Small intestine (tissue), 7 donors: ENCODE results near the gene TNFRSF18. TPM values are rescaled to one million over a fixed set of nuclear protein-coding genes. Genes with fewer than 3 reads are reported as not detected.

Experiments used
- DNase-seq, 2 donors: peaks; one replicate each; pipeline versions ENCODE4 v3.0.0 to v3.0.0-alpha.2; 2013
- FAIRE-seq: peaks from 2 replicates; lab custom pipeline; 2012; peaks lifted over from hg19 to GRCh38; lab: Jason Lieb, UNC
- H3K27ac ChIP-seq, 3 donors: one replicate each; pipeline ENCODE4 v1.5.1; 2013; ENCODE audit warnings: low read length in 2 of 3, mild to moderate bottlenecking in 2 of 3, control low read depth in 1 of 3, inconsistent platforms in 1 of 3, low read depth in 1 of 3, moderate library complexity in 1 of 3
- H3K27me3 ChIP-seq, 3 donors: one replicate each; pipeline ENCODE4 v1.6.1; 2013; ENCODE audit warnings: low read length in 3 of 3, inconsistent platforms in 1 of 3; ENCODE audit not compliant: control insufficient read depth in 3 of 3, insufficient read depth in 3 of 3
- H3K36me3 ChIP-seq, 3 donors: one replicate each; pipeline ENCODE4 v1.6.1; 2013; ENCODE audit warnings: low read length in 3 of 3, inconsistent platforms in 1 of 3, low read depth in 1 of 3, mild to moderate bottlenecking in 1 of 3, moderate library complexity in 1 of 3; ENCODE audit not compliant: control insufficient read depth in 3 of 3, insufficient read depth in 2 of 3
- H3K4me1 ChIP-seq, 3 donors: one replicate each; pipeline ENCODE4 v1.6.1; 2013; ENCODE audit warnings: low read length in 2 of 3, inconsistent platforms in 1 of 3, low read depth in 1 of 3, mild to moderate bottlenecking in 1 of 3, moderate library complexity in 1 of 3; ENCODE audit not compliant: control insufficient read depth in 3 of 3, insufficient read depth in 2 of 3
- H3K4me3 ChIP-seq, 3 donors: one replicate each; pipeline ENCODE4 v1.5.1; 2013; ENCODE audit warnings: low read length in 3 of 3, control low read depth in 1 of 3, inconsistent platforms in 1 of 3, low read depth in 1 of 3, mild to moderate bottlenecking in 1 of 3, moderate library complexity in 1 of 3
- H3K9me3 ChIP-seq, 2 donors: one replicate each; pipeline ENCODE4 v1.6.1; 2013; ENCODE audit warnings: low read depth in 1 of 2, low read length in 1 of 2; ENCODE audit not compliant: control insufficient read depth in 2 of 2, insufficient read depth in 1 of 2
- WGBS, 3 donors: extraction: QIAGEN DNeasy Blood & Tissue Kit; methylation state at CpG; one replicate each; pipeline ENCODE4 v1.1.7; 2013; 5-methylcytosine and 5-hydroxymethylcytosine counted together
- polyA plus RNA-seq, 4 donors: library from polyadenylated mRNA; stranded (reverse) in 3 of 4; unstranded in 1 of 4; fragments of 200-250 nt in 3 of 4; fragments of 120-200 nt in 1 of 4; gene quantifications; one replicate each; pipeline versions ENCODE4 v1.2.1 to v1.2.3, GENCODE V29; 2013
- donor health status: healthy with polysubstance abuse.
- donor health status: control.
- donor health status: control.
- donor health status: Bipolar disorder and iron deficiency.
- donor health status: healthy.

The TNFRSF18 gene
- polyA plus RNA-seq, 4 donors = 0.47 to 5.9 (median 1.8) TPM; not detected in 1

DNA sequence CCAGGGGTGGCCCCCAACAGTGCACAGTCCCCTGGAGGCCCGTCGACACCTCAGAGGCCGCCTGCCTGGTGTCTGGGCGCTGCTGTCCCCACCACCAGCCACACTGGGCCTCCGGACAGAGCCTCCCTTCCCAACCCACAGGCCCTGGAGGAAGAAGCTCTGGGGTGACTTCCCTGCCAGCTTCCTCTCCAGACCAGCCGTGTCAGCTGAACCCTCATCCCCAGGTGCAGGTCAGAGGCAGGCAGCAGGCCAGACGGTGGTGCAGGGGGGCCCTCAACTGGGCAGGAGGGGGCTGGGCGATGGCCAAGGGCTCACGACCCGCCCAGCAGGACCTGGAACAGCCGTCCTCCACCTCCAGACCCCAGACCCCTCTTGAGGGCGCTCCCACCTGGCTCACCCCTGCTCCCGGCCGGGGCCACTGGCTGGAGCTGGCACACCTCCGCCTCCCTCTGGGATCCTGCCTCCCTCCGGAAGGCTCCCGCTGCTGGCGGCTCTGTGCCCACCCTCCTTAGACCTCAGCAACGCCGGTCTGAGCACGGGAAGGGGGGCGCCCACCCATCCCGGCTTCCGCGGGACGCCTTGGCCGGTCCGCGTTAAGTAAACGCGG is 520 bp downstream of the TNFRSF18 start:
- Histone ChIP-seq H3K4me3 (peak overlapping the region in 1 of 3 donors; percentile 14), H3K4me1 (peaks cover 0 to 6% (median 5%) of the 10 kb centered on the region in 3 donors), H3K9me3 (no peaks in the 10 kb centered on the region), H3K36me3 (no peaks in the 10 kb centered on the region), H3K27ac (peak overlapping the region in 1 of 3 donors; percentile 2), H3K27me3 (peaks cover 0 to 53% (median 14%) of the 10 kb centered on the region in 3 donors)
- 22 to 28% (median 25%) methylated on average over 26 to 31 of the region's 31 CpGs for WGBS, 3 donors
- DNase-seq (no peak), FAIRE-seq (no peak)

DNA sequence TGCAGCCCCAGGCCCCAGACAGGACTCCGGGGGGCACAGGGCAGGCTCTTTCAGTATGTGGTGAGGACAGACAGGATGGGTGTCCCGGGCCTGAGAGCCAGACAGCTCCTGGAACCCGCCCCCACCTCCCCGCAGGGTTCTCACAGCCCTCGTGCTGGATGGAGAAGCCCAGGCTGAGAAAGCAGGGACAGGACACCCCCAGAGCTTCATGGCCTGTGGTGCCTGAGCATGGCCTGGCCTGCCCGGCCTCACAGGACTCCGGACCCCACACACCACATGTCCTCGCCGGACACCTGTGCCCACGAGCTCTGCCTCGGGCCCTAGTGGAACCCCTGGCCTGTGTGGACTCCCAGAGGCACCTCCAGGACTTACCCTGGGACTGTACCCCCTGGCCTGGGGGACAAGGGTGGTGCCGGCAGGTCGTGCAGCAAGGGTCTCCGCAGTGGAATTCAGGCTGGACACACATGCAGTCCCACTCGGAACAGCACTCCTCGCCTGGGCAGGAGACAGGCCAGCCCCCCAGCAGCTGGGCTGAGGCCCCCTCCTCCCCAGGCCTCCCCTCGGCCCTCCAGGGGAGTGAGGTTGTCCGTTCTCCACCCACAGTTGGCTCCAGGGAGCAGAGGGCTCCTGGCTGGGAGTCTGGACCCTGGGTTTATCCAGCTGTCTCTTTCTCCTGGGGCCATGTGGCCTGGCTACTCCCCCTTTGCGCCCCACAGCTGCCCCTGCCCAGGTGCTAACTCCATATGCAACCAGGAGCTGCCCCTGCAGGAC is 1.2 kb downstream of the TNFRSF18 start:
- Histone ChIP-seq H3K27ac (no peak overlapping the region), H3K27me3 (peaks cover 0 to 60% (median 14%) of the 10 kb centered on the region in 3 donors), H3K36me3 (no peaks in the 10 kb centered on the region), H3K9me3 (no peaks in the 10 kb centered on the region), H3K4me1 (peaks cover 0 to 6% (median 5%) of the 10 kb centered on the region in 3 donors), H3K4me3 (no peak overlapping the region)
- 80 to 87% (median 85%) methylated on average over 19 of the region's 19 CpGs for WGBS, 3 donors
- DNase-seq (no peak), FAIRE-seq (no peak)

DNA sequence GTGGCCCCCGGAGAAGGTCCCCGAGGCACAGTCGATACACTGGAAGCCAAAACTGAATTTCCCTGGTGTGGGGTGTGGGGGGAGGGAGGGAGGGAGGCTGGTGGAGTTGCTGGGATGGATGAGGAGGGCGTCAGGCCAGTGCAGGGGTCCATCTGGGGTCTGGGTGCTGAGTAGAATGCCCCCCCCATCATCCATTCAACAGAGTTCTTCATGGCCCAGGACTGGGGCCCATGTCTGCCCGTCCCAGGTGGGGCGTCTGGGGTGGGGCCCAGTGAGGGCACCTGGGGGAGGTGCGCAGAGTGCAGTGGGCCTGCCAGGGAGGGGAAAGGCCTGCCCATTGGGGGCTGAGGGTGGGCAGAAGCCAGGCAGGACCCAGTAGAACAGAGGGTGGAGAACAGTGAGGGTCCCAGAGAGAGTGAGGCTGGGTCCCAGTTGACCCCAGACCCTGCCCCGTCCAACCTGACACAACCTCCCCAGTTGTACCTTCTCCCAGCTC is 1.9 kb downstream of the TNFRSF18 start:
- no peak overlapping the region for H3K4me3 ChIP-seq
- peaks cover 0 to 6% (median 5%) of the 10 kb centered on the region in 3 donors for H3K4me1 ChIP-seq
- H3K27me3 ChIP-seq = peaks cover 0 to 67% (median 14%) of the 10 kb centered on the region in 3 donors
- 73 to 88% (median 83%) methylated on average over 7 to 8 of the region's 8 CpGs for WGBS, 3 donors
- no peak for DNase-seq
- no peaks in the 10 kb centered on the region for H3K36me3 ChIP-seq
- no peak overlapping the region for H3K27ac ChIP-seq
- FAIRE-seq = no peak
- H3K9me3 ChIP-seq = no peaks in the 10 kb centered on the region

DNA sequence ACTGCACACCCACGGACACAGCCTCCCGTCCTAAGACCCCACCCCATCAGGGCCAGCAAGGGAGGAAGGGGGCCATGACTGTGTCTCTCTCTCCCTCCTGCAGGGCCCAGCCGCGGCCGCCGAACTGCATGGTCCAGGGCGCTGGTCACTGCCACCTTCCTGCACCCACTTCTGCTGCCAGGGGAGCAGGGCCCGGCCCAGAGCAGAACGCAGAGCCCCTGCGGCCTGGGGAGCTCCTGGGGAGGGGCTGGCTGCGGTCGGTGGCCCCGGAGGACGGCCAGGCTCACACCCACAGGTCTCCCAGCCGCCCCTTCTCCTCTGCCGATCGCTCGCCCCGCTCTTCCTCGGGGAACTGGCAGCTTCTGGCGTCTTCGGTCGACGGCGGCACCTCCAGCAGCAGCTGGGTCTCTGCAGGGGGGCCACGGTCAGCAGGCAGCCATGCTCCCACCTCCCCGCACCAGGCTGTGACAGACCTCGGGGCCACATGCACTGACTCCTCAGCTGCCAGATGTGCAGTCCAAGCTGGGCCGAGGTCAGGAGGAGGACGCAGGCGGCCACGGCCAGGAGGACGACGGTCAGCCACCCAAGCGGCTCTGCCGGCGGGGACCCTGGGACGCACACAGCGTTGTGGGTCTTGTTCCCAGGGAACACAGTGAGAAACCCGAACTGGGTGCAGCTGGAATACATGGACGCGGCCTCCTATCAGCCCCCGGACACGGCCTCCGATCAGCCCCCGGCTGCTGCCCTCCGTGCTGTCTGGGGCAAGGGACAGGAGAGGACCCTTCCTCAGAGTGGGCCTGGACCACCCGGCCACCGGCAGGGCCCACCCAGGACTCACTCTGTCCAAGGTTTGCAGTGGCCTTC is 2.6 kb downstream of the TNFRSF18 start:
- WGBS, 3 donors = 78 to 81% (median 80%) methylated on average over 42 to 49 of the region's 49 CpGs
- DNase-seq = no peak

DNA sequence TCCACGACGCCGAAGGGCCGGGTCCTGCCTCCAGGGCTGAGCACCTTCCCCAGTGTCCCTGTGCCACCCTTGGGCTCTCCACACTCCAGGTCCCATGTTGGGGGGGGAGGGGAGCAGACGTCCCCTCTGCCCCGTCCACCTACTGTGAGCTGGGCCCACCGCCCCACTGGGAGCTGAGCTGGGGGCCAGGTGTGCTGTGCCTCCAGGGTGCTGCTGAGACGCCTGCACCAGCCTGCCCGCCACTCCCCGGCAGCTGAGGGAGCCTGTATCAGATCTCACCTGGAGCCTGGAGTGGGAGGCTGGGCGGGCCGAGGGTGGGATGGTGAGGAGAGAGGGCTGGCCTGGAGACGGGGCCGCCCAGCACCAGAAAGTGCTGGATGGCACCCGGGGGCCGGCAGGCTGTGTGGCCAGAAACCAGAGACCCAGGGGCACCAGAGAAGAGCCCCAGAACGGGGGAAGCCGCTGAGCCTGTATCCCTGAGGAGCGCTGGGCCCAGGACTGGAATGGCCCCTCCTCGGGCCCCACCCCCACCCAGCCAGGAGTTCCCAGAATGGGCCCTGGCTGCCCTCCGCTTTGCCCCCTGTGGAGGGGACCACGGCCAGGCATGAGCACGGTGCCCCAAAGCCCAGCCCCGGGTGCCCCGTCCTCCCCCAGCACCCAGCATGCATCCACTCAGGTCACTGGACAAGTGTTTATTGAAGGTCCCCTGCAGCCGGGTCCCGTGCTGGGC is 3.4 kb downstream of the TNFRSF18 start:
- no peaks in the 10 kb centered on the region for H3K36me3 ChIP-seq
- WGBS, 3 donors = 44 to 72% (median 49%) methylated on average over 22 to 27 of the region's 27 CpGs
- peaks cover 0 to 72% (median 9%) of the 10 kb centered on the region in 3 donors for H3K27me3 ChIP-seq
- H3K9me3 ChIP-seq = no peaks in the 10 kb centered on the region
- H3K4me1 ChIP-seq = peaks cover 0 to 6% (median 5%) of the 10 kb centered on the region in 3 donors
- no peak overlapping the region for H3K4me3 ChIP-seq
- FAIRE-seq (no peak), DNase-seq (no peak)
- no peak overlapping the region for H3K27ac ChIP-seq

More for the DNA sequence above, 2.6 kb downstream of the TNFRSF18 start:
- FAIRE-seq = no peak
- Histone ChIP-seq H3K27me3 (peaks cover 0 to 74% (median 9%) of the 10 kb centered on the region in 3 donors), H3K4me3 (no peak overlapping the region), H3K9me3 (no peaks in the 10 kb centered on the region), H3K27ac (no peak overlapping the region), H3K4me1 (peaks cover 0 to 6% (median 5%) of the 10 kb centered on the region in 3 donors), H3K36me3 (no peaks in the 10 kb centered on the region)

DNA sequence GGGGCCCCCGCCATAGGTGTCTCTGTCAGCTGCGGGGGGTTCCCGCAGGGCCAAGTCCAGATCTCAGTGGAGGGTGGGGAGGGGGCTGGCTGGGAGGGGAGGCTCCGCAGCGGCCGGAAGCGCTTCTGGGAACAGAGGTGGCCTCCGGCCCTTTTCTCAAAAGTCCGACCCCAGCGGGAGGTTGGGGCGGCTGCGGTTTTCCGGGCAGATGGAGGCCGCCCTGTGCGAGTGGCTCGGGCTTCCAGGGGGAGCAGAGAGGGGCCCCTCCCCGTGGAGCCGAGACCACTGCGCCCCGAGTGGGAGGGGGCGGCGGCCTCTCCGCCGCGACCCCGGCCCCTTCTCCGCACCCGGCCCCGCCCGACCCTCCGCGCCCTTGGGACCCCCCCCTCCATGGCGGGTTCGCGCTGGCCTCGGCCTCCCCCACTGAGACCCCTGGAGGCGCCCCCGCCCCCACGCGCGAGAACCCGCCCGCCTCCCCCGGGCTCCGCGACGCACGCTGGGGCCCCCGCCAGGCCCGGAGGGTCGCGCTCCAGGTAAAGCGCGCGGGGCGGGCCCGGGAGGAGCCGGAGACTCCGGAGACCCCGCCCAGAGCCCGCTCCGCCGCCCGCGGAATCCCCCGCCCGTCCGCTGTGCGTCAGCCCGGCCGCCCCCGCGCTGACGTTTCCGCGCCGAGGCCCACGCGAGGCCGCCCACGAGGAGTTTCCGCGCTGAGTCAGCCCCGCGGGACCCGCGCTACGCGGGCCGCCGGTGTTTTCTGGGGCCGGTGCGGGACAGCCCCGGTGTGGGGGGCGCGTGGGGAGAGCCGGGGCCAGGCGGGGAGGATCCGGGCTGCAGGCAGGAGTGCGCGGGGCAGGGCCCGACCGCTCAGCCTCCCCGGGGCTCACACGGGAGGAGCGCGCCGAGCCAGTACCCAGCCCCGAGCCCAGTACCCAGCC is 5.2 kb downstream of the TNFRSF18 start:
- no peak overlapping the region for H3K27ac ChIP-seq
- WGBS, 3 donors = 1 to 2% (median 1%) methylated on average over 41 to 109 of the region's 109 CpGs
- peaks cover 0 to 55% (median 9%) of the 10 kb centered on the region in 3 donors for H3K27me3 ChIP-seq
- H3K4me3 ChIP-seq = peak overlapping the region in 2 of 3 donors; percentile 36 to 44
- H3K9me3 ChIP-seq = no peaks in the 10 kb centered on the region
- DNase-seq = peak in 1 of 2 donors; percentile 51
- no peaks in the 10 kb centered on the region for H3K36me3 ChIP-seq
- peaks cover 0 to 4% (median 0%) of the 10 kb centered on the region in 3 donors for H3K4me1 ChIP-seq
- no peak for FAIRE-seq
